Measurements from ENCODE around the gene C1QB. TPM values are rescaled to one million over a fixed set of nuclear protein-coding genes. Genes with fewer than 3 reads are reported as not detected.

Gene C1QB
- total RNA-seq, 2 donors from 2014 or later: 73.9 to 85.4 TPM

GRCh38 chr1:22708777-22709176 is 55.7 kb downstream of the C1QB start:
- intact Hi-C loops (cut with DNase I): loop anchor here (10.0 kb wide), 1 partner anchor 256 kb away; no protein-coding TSS in a partner anchor
- H3K36me3 ChIP-seq (replicated peaks in 1 of 2; ENCODE audit: insufficient read depth in 1 of 2, low read depth in 2 of 2): no peaks in the 10 kb centered on the region
- H3K27me3 ChIP-seq: no peaks in the 10 kb centered on the region
- no peak overlapping the region for H3K4me3 ChIP-seq
- TF ChIP-seq POLR2A (IDR thresholded peaks at IDR 0.05) (no peak), CTCF (IDR thresholded peaks at IDR 0.05) (no peak)
- no peaks in the 10 kb centered on the region for H3K9me3 ChIP-seq
- peaks cover 15% of the 10 kb centered on the region for H3K4me1 ChIP-seq
- DNase-seq (no peak), ATAC-seq (no peak)
- no peak overlapping the region for H3K27ac ChIP-seq

- Histone ChIP-seq H3K36me3 (replicated peaks in 1 of 2; ENCODE audit: insufficient read depth in 1 of 2, low read depth in 2 of 2) (no peaks in the 10 kb centered on the region), H3K4me1 (peaks cover 15% of the 10 kb centered on the region), H3K4me3 (no peak overlapping the region), H3K27me3 (no peaks in the 10 kb centered on the region), H3K9me3 (no peaks in the 10 kb centered on the region), H3K27ac (no peak overlapping the region)
- TF ChIP-seq POLR2A (IDR thresholded peaks at IDR 0.05) (no peak), CTCF (IDR thresholded peaks at IDR 0.05) (no peak)
- intact Hi-C loops (cut with DNase I): loop anchor here (10.0 kb wide), 1 partner anchor 256 kb away; no protein-coding TSS in a partner anchor
- 79 to 80% methylated on average over 3 of the region's 3 CpGs for WGBS, 2 donors
- no peak for ATAC-seq
- DNase-seq: no peak
These were observed 56.2 kb downstream of the C1QB start for GRCh38 chr1:22709227-22709626.

- intact Hi-C loops (cut with DNase I): loop anchor here (10.0 kb wide), 1 partner anchor 255 kb away; no protein-coding TSS in a partner anchor
- Histone ChIP-seq H3K27ac (peak overlapping the region in 2 of 4 donors; percentile 20 to 61), H3K27me3 (no peaks in the 10 kb centered on the region), H3K9me3 (no peaks in the 10 kb centered on the region), H3K36me3 (replicated peaks in 1 of 2; ENCODE audit: insufficient read depth in 1 of 2, low read depth in 2 of 2) (no peaks in the 10 kb centered on the region), H3K4me1 (peaks cover 15% of the 10 kb centered on the region), H3K4me3 (no peak overlapping the region)
- ATAC-seq (peak; percentile 73), DNase-seq (peak; percentile 49 to 70 (median 61))
- WGBS, 2 donors: 2 to 5% methylated on average over 23 to 41 of the region's 50 CpGs
- TF ChIP-seq POLR2A (IDR thresholded peaks at IDR 0.05) (peak in 1 of 3 donors; percentile 17), CTCF (IDR thresholded peaks at IDR 0.05) (no peak)
These were observed 57.1 kb downstream of the C1QB start for GRCh38 chr1:22709891-22710700.

GRCh38 chr1:22710701-22711049 is 57.6 kb downstream of the C1QB start, which contains the start of gene EPHB2:
TSS of gene EPHB2 (plus strand) at chr1:22710839. CDS start at chr1:22710983, 144 bp downstream.
- no peak for TF ChIP-seq CTCF (IDR thresholded peaks at IDR 0.05)
- no peaks in the 10 kb centered on the region for H3K36me3 ChIP-seq (replicated peaks in 1 of 2; ENCODE audit: insufficient read depth in 1 of 2, low read depth in 2 of 2)
- peaks cover 15% of the 10 kb centered on the region for H3K4me1 ChIP-seq
- peak within 1 kb of the TSS in 1 of 2 donors; percentile 18 for H3K4me3 ChIP-seq
- H3K27me3 ChIP-seq: no peaks in the 10 kb centered on the region
- peak within 1 kb of the TSS in 2 of 4 donors; percentile 20 to 61 for H3K27ac ChIP-seq
- ATAC-seq (peak; percentile 85), DNase-seq (peak; percentile 45 to 65 (median 52))
- WGBS, 2 donors: 0% methylated on average over 31 of the region's 55 CpGs; no CpG with 5 or more reads in 1 of the 2 donors
- intact Hi-C loops (cut with DNase I): no loop called here
- H3K9me3 ChIP-seq: no peaks in the 10 kb centered on the region

Data from body of pancreas (tissue), 4 donors.